ENCODE results near the gene RNF212.
A peak's percentile ranks its signal among the peaks of the same experiment; 100 is the strongest.
"Not testable (repeated sequence)": the region's sequence is repeated elsewhere in the genome, so short reads cannot be mapped to it uniquely, and the experiment has no call there.

RNF212 gene

GRCh38 chr4:1047106-1047975 is 66.0 kb downstream of the RNF212 start:
- DNase-seq: no peak

- DNase-seq: not testable (repeated sequence)
Observed at GRCh38 chr4:1046581-1047011, 66.8 kb downstream of the RNF212 start.

GRCh38 chr4:1045595-1046201 is 67.7 kb downstream of the RNF212 start:
- DNase-seq: no peak

GRCh38 chr4:1045193-1045594 is 68.2 kb downstream of the RNF212 start:
- DNase-seq: no peak

GRCh38 chr4:1044469-1045192 is 68.7 kb downstream of the RNF212 start:
- no peak for DNase-seq

- peak; percentile 95 for DNase-seq
Observed at GRCh38 chr4:1043651-1044468, 69.5 kb downstream of the RNF212 start.

- no peak for DNase-seq
Observed at GRCh38 chr4:1043162-1043561, 70.2 kb downstream of the RNF212 start.

GRCh38 chr4:1042352-1043055 is 70.9 kb downstream of the RNF212 start:
- no peak for DNase-seq

GRCh38 chr4:1041936-1042330 is 71.4 kb downstream of the RNF212 start:
- DNase-seq: no peak

GRCh38 chr4:1041147-1041935 is 72.0 kb downstream of the RNF212 start:
- DNase-seq: no peak

GRCh38 chr4:1040344-1041146 is 72.8 kb downstream of the RNF212 start:
- DNase-seq: no peak

- DNase-seq: no peak
Observed at GRCh38 chr4:1039493-1040343, 73.6 kb downstream of the RNF212 start.

GRCh38 chr4:1038948-1039492 is 74.3 kb downstream of the RNF212 start:
- DNase-seq: no peak

GRCh38 chr4:1036976-1037810 is 76.2 kb downstream of the RNF212 start:
- no peak for DNase-seq

- no peak for DNase-seq
Observed at GRCh38 chr4:1036095-1036494, 77.3 kb downstream of the RNF212 start.

- no peak for DNase-seq
Observed at GRCh38 chr4:1035510-1035909, 77.9 kb downstream of the RNF212 start.

- DNase-seq: no peak
Observed at GRCh38 chr4:1033840-1034551, 79.4 kb downstream of the RNF212 start.
